Panc1 (cell line): ENCODE measurements around the gene SNORC. TPM values are rescaled to one million over a fixed set of nuclear protein-coding genes. Genes with fewer than 3 reads are reported as not detected.

Source experiments
- ATAC-seq: fragments of 200-7000 bp; cut with Tn5 transposase; 2 replicates; pipeline ENCODE4 v1.9.1; 2020; ENCODE audit warnings: mild to moderate bottlenecking, moderate library complexity
- BruUV-seq: library from RNA; stranded (reverse); fragments of 400-500 nt; replicated peaks from 2 replicates; lab custom pipeline; 2021; lab: Mats Ljungman, UMichigan
- CTCF ChIA-PET: fragments of 300-600 bp; sonication (Branson Sonifier 250); formaldehyde crosslinking; loops from one replicate; lab custom pipeline; 2022; ENCODE audit warnings: antibody characterized with exemption; lab: Charles Lee
- POLR2A ChIA-PET: fragments of 300-600 bp; sonication (Branson Sonifier 250); formaldehyde crosslinking; loops from one replicate; lab custom pipeline; 2022; ENCODE audit warnings: antibody characterized with exemption; lab: Charles Lee
- DNase-seq: peaks from one replicate; pipeline ENCODE4 v3.0.0-alpha.2; 2010; ENCODE audit warnings: low read depth, low spot score
- H3K27ac ChIP-seq: 2 replicates; pipeline ENCODE4 v1.5.1; 2011; ENCODE audit warnings: mild to moderate bottlenecking, low read length, inconsistent platforms
- H3K27me3 ChIP-seq: fragments of 200-500 bp; sonication (Bioruptor generic); 2 replicates; pipeline ENCODE4 v1.6.0; 2014; ENCODE audit warnings: low read length, inconsistent platforms; ENCODE audit not compliant: control insufficient read depth, insufficient read depth
- H3K36me3 ChIP-seq: fragments of 200-500 bp; sonication (Bioruptor generic); 2 replicates; pipeline ENCODE4 v1.5.1; 2014; ENCODE audit warnings: inconsistent platforms, mild to moderate bottlenecking, low read length, moderate library complexity; ENCODE audit not compliant: control insufficient read depth, insufficient read depth
- H3K4me1 ChIP-seq: 2 replicates; pipeline ENCODE4 v1.5.1; 2011; ENCODE audit warnings: inconsistent platforms, mild to moderate bottlenecking, low read length, moderate library complexity; ENCODE audit not compliant: control insufficient read depth, insufficient read depth
- H3K4me3 ChIP-seq, 2 experiments: 2 replicates each; pipeline ENCODE4 v1.5.1; 2011 to 2012; ENCODE audit warnings: low read depth in 2 of 2, low read length in 2 of 2, mild to moderate bottlenecking in 2 of 2, inconsistent platforms in 1 of 2, moderate library complexity in 1 of 2
- H3K9me3 ChIP-seq: fragments of 200-500 bp; sonication (Bioruptor generic); 2 replicates; pipeline ENCODE4 v1.5.1; 2014; ENCODE audit warnings: low read depth, mild to moderate bottlenecking, inconsistent platforms, low read length, moderate library complexity; ENCODE audit not compliant: control insufficient read depth, insufficient read depth
- POLR2AphosphoS5 ChIP-seq: IDR thresholded peaks from 2 replicates; pipeline ENCODE4 v1.6.1; 2012; ENCODE audit warnings: mild to moderate bottlenecking, low read depth, low read length, moderate library complexity
- SIN3A ChIP-seq: IDR thresholded peaks from 2 replicates; pipeline ENCODE4 v1.6.1; 2012; ENCODE audit warnings: low read depth, mild to moderate bottlenecking, low read length, moderate library complexity, borderline replicate concordance; ENCODE audit not compliant: insufficient read depth
- TCF7L2 ChIP-seq: IDR thresholded peaks from 2 replicates; pipeline ENCODE4 v1.6.1; 2011; ENCODE audit warnings: mild to moderate bottlenecking, low read depth, low read length, inconsistent platforms
- in situ Hi-C: cut with HindIII; loops from 2 replicates; pipeline ENCODE4 v1.10.0; 2016; ENCODE audit warnings: low sequenced_read_pairs, low pct_unique_long_range_greater_than_20kb
- intact Hi-C: fragments of 100-400 bp; cut with micrococcal nuclease; formaldehyde crosslinking; loops from one replicate; pipeline ENCODE4 v1.10.0; 2022; ENCODE audit not compliant: unreplicated experiment
- total RNA-seq: library from RNA; stranded (reverse); gene quantifications from one replicate; pipeline ENCODE4 v1.2.1, GENCODE V29; 2021; ENCODE audit not compliant: unreplicated experiment
- TF ChIP-seq, protein P1 (sequence below): fragments of 450-650 bp; IDR thresholded peaks from 2 replicates; pipeline ENCODE4 v1.5.1; 2017; ENCODE audit warnings: mild to moderate bottlenecking
- TF ChIP-seq, protein P2 (sequence below), 2 experiments: IDR thresholded peaks; 2 replicates each; pipeline ENCODE4 v1.6.1; 2011 to 2012; ENCODE audit warnings: low read depth in 2 of 2, control low read depth in 1 of 2, low read length in 1 of 2, mild to moderate bottlenecking in 1 of 2, moderate library complexity in 1 of 2; ENCODE audit not compliant: insufficient read depth in 1 of 2

The SNORC gene
- total RNA-seq, 1 experiment from 2014 or later = 6.8 TPM

DNA sequence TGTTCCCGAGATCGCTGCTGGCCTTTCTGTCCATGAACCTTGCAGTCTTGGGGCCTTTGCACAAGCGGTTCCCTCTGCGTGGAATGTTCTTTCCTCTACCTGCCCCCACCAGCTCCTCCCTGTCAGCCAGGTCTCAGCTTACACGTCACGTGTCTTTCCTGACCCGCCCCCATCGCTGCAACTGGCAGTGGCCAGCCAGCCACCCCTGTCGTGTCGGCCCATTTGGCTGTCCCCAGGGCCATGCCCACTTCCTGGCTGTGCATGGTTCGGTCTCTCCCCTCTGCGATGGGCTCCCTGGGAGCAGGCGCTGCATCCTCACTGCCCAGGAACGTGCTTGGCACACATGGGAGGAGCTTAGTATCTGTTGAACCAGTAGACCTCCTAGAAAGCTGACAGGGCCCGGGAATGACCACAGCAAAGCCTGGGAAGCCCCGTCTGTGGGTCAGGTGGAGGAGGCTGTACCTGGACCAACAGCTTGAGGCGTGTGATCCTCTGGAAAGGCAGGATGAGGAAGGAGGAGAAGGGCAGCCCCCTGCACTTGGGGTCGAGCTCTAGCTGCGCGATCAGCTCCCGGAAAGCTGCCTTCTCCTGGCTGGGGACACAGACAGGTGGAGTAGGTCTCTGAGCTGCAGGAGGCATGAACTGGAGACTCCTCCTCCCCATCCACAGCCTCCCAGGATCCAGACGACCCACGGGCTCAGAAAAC is 21.0 kb downstream of the SNORC start:
- Histone ChIP-seq H3K4me1 (no peaks in the 10 kb centered on the region), H3K27ac (no peak overlapping the region), H3K9me3 (no peaks in the 10 kb centered on the region), H3K4me3 (no peak overlapping the region), H3K27me3 (no peaks in the 10 kb centered on the region), H3K36me3 (no peaks in the 10 kb centered on the region)
- ChIA-PET CTCF (no interaction called here), POLR2A (no interaction called here)
- DNase-seq (no peak), ATAC-seq (0 out of 2 replicates have a peak, but pooled peaks have one; percentile 9)
- TF ChIP-seq, protein P1, sequence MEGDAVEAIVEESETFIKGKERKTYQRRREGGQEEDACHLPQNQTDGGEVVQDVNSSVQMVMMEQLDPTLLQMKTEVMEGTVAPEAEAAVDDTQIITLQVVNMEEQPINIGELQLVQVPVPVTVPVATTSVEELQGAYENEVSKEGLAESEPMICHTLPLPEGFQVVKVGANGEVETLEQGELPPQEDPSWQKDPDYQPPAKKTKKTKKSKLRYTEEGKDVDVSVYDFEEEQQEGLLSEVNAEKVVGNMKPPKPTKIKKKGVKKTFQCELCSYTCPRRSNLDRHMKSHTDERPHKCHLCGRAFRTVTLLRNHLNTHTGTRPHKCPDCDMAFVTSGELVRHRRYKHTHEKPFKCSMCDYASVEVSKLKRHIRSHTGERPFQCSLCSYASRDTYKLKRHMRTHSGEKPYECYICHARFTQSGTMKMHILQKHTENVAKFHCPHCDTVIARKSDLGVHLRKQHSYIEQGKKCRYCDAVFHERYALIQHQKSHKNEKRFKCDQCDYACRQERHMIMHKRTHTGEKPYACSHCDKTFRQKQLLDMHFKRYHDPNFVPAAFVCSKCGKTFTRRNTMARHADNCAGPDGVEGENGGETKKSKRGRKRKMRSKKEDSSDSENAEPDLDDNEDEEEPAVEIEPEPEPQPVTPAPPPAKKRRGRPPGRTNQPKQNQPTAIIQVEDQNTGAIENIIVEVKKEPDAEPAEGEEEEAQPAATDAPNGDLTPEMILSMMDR = no peak
- TF ChIP-seq SIN3A = no peak
- no peak for TF ChIP-seq TCF7L2
- TF ChIP-seq, protein P2, sequence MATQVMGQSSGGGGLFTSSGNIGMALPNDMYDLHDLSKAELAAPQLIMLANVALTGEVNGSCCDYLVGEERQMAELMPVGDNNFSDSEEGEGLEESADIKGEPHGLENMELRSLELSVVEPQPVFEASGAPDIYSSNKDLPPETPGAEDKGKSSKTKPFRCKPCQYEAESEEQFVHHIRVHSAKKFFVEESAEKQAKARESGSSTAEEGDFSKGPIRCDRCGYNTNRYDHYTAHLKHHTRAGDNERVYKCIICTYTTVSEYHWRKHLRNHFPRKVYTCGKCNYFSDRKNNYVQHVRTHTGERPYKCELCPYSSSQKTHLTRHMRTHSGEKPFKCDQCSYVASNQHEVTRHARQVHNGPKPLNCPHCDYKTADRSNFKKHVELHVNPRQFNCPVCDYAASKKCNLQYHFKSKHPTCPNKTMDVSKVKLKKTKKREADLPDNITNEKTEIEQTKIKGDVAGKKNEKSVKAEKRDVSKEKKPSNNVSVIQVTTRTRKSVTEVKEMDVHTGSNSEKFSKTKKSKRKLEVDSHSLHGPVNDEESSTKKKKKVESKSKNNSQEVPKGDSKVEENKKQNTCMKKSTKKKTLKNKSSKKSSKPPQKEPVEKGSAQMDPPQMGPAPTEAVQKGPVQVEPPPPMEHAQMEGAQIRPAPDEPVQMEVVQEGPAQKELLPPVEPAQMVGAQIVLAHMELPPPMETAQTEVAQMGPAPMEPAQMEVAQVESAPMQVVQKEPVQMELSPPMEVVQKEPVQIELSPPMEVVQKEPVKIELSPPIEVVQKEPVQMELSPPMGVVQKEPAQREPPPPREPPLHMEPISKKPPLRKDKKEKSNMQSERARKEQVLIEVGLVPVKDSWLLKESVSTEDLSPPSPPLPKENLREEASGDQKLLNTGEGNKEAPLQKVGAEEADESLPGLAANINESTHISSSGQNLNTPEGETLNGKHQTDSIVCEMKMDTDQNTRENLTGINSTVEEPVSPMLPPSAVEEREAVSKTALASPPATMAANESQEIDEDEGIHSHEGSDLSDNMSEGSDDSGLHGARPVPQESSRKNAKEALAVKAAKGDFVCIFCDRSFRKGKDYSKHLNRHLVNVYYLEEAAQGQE (IDR thresholded peaks at IDR 0.05; ENCODE audit: insufficient read depth in 1 of 2, low read depth in 2 of 2, low read length in 1 of 2) = no peak
- TF ChIP-seq POLR2AphosphoS5 = no peak
- intact Hi-C loops (no loop called here), in situ Hi-C loops (no loop called here)
- BruUV-seq = no TSS peak

DNA sequence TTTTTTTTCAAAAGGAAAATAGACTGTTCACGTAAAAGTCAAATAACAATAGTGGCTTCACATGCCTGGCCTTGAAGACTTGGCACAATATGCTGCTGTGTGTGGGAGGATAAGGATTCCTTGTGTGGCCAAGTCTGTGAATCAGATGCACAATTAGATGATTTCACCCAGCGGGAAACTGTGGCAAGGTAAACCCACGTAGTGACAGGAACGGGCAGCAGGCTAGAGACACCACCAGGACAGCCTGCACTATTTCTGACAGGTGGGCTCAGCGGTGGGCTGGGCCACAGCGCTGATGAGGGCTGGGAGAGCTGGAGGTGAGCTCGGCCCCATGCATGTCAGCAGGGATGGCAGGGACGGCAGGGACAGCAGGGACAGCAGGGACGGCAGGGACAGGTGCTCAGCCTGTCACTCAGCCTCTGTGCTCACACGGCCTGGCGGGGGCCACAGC is 21.6 kb downstream of the SNORC start:
- no peak overlapping the region for H3K4me3 ChIP-seq
- ChIA-PET CTCF (no interaction called here), POLR2A (no interaction called here)
- no peaks in the 10 kb centered on the region for H3K4me1 ChIP-seq
- no peak for TF ChIP-seq TCF7L2
- TF ChIP-seq, protein P2 (IDR thresholded peaks at IDR 0.05; ENCODE audit: insufficient read depth in 1 of 2, low read depth in 2 of 2, low read length in 1 of 2) = no peak
- TF ChIP-seq, protein P1 = no peak
- intact Hi-C loops (no loop called here), in situ Hi-C loops (no loop called here)
- H3K27me3 ChIP-seq = no peaks in the 10 kb centered on the region
- H3K9me3 ChIP-seq = no peaks in the 10 kb centered on the region
- no TSS peak for BruUV-seq
- no peak overlapping the region for H3K27ac ChIP-seq
- DNase-seq (no peak), ATAC-seq (no peak)
- no peaks in the 10 kb centered on the region for H3K36me3 ChIP-seq
